B cell (primary cell): ENCODE measurements around the gene ASB8.

Experiments
- CTCF ChIP-seq: fragments of 200-600 bp; IDR thresholded peaks from one replicate; pipeline ENCODE4 v1.8.0; 2022; ENCODE audit warnings: antibody characterized with exemption, mild to moderate bottlenecking
- EZH2 ChIP-seq: IDR thresholded peaks from 2 replicates; pipeline ENCODE4 v1.6.1; 2012; ENCODE audit warnings: borderline replicate concordance, low read depth, mild to moderate bottlenecking, moderate library complexity, low read length; ENCODE audit not compliant: insufficient read depth, poor library complexity, severe bottlenecking

- TF ChIP-seq CTCF, result no peak
- TF ChIP-seq EZH2, result no peak
Observed at GRCh38 chr12:48197971-48198671, 40.8 kb upstream of the ASB8 start.
